Heart left ventricle (tissue), 16 donors: ENCODE data around the gene LENG9. TPM values are rescaled to one million over a fixed set of nuclear protein-coding genes. Genes with fewer than 3 reads are reported as not detected.
A peak's percentile ranks its signal among the peaks of the same experiment; 100 is the strongest.

Experiments
- ATAC-seq, 4 donors: fragments of 200-7000 bp; cut with Tn5 transposase; one replicate each; pipeline ENCODE4 v1.9.1; 2020 to 2022; ENCODE audit warnings: moderate library complexity in 4 of 4, mild to moderate bottlenecking in 3 of 4, moderate number of reproducible peaks in 1 of 4
- DNase-seq, 5 donors: peaks; one replicate each; pipeline ENCODE4 v3.0.0-alpha.2; 2020
- H3K27ac ChIP-seq, 12 donors: fragments of 200-600 bp; sonication (generic) in 4 of 12; one replicate each; pipeline versions ENCODE4 v1.5.0 to v1.8.0; 2016 to 2022; ENCODE audit warnings: mild to moderate bottlenecking in 2 of 12
- H3K27me3 ChIP-seq, 9 donors: fragments of 200-600 bp; sonication (generic) in 2 of 9; one replicate each; pipeline versions ENCODE4 v1.5.1 to v1.8.0; 2016 to 2022; ENCODE audit warnings: mild to moderate bottlenecking in 3 of 9
- H3K36me3 ChIP-seq, 9 donors: fragments of 200-600 bp; sonication (generic) in 2 of 9; one replicate each; pipeline versions ENCODE4 v1.5.0 to v1.8.0; 2018 to 2022; ENCODE audit warnings: mild to moderate bottlenecking in 2 of 9
- H3K4me1 ChIP-seq, 12 donors: fragments of 200-600 bp; sonication (generic) in 4 of 12; one replicate each; pipeline versions ENCODE4 v1.5.0 to v1.8.0; 2016 to 2022; ENCODE audit warnings: mild to moderate bottlenecking in 3 of 12
- H3K4me3 ChIP-seq, 12 donors: fragments of 200-600 bp; sonication (generic) in 4 of 12; one replicate each; pipeline versions ENCODE4 v1.5.0 to v1.8.0; 2017 to 2022; ENCODE audit warnings: mild to moderate bottlenecking in 9 of 12, moderate library complexity in 4 of 12
- H3K9me3 ChIP-seq, 12 donors: fragments of 200-600 bp; sonication (generic) in 4 of 12; one replicate each; pipeline versions ENCODE4 v1.5.0 to v1.8.0; 2016 to 2022; ENCODE audit warnings: mild to moderate bottlenecking in 1 of 12
- POLR2A ChIP-seq, 2 donors: fragments of 450-650 bp; IDR thresholded peaks; one replicate each; pipeline ENCODE4 v1.6.1; 2017; ENCODE audit warnings: antibody characterized with exemption in 2 of 2, mild to moderate bottlenecking in 2 of 2, moderate library complexity in 2 of 2
- WGBS, 4 donors: extraction: QIAGEN DNeasy Blood & Tissue Kit in 2 of 4; methylation state at CpG; one replicate each; pipeline versions ENCODE4 v1.1.5 to v1.1.7; 2013 to 2018; 5-methylcytosine and 5-hydroxymethylcytosine counted together
- intact Hi-C, 10 donors: fragments of 100-400 bp; cut with DNase I; formaldehyde crosslinking; loops; one replicate each; pipeline versions ENCODE4 v1.11.1 to v1.14.2; 2022
- polyA plus RNA-seq, 2 donors: library from polyadenylated mRNA; stranded (reverse); fragments of 200-250 nt; gene quantifications; one replicate each; pipeline ENCODE4 v1.2.3, GENCODE V29; 2013
- total RNA-seq, 9 donors: library from RNA; depleted of rRNA in 2 of 9; stranded (reverse); fragments of >200 nt in 2 of 9; fragmentation: NEBNext Ultra II Directional in 3 of 9; extraction: Animal tissue kit (Norgen Biotek cat#: 25700) in 3 of 9; gene quantifications; one replicate each; pipeline versions ENCODE4 v1.1.0 to v1.2.4, GENCODE V29; 2016 to 2023
- TF ChIP-seq, protein P1 (sequence below), 12 donors: fragments of 200-600 bp; sonication (generic) in 4 of 12; IDR thresholded peaks; one replicate each; pipeline versions ENCODE4 v1.5.0 to v1.8.0; 2018 to 2022; ENCODE audit warnings: antibody characterized with exemption in 12 of 12, mild to moderate bottlenecking in 5 of 12
- donor health status: ischemic (EF 13 %, LVEDD 7.1; RV severe dilation, severe dysfunction).
- donor health status: healthy with polysubstance abuse.
- donor health status: DM: no; HTN: yes; CAD: no.
- donor health status: DM: no; HTN: no; CAD: no.
- donor health status: ischemic (EF 25% LVEDD 6.9; RV normal size, moderate dysfunction).
- donor health status: ischemic (EF 25% LVEDD 5.7; RV mildly dilated, moderate dysfunction).
- donor health status: healthy.
- donor health status: DM: yes; HTN: yes; CAD: no.
- donor health status: ischemic (EF 35%, LVEDD 5.7; RV mildly dilated, moderate dysfunction).
- donor health status: nonischemic (EF 11% LVEDD 7.7; RV severe dilation, severe dysfunction).
- donor health status: DM: yes; HTN: yes; CAD: no.
- donor health status: PGD.
- donor health status: ischemic (EF 29% LVEDD 5.4; RV normal size, mild dysfunction).
- donor health status: nonischemic (EF 23%, LVEDD 6.1; RV moderate dilation, normal function).

The LENG9 gene
- total and polyA plus RNA-seq, 11 donors = 1.4 to 4.1 (median 2.1) TPM

DNA sequence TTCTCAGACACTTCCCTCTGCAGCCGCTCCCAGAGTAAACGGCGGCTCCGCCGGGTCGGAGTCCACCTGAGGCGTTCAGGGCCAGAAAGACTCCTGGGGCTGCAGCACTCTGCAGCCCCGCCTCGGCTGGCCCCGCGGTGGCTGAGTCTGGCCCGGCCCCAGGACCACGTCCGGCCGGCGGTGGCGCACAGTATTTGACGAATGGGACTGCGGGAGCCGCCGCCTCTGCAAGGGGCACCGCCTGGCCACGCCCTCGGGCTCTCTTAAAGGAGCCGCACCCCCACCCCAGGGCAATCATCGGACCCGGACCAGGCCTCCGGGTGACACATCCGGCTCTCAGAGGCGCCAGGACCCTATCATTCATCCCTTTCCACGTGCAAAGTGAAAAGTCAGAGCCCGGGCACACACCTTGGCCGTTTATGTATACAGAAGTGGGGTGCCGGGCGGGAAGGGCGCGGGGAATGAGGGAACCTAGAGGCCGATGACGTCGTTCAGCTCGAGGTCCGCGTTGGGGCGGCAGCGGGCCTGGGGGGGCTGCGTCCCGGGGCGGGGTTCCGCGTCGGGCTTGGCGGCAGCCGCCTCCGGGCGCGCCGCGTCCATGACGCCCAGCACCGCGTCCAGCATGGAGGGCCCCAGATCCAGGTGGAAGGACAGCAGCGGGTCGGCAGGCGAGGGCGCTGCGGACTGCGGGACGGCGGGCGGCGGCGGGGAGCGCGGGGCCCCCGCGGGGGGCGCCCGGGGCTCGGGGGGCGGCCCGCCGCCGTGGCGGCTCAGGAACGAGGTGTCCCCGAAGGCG, 1.2 kb upstream of the LENG9 start:
- Histone ChIP-seq H3K9me3 (no peaks in the 10 kb centered on the region), H3K36me3 (peaks cover 0 to 27% (median 23%) of the 10 kb centered on the region in 9 donors), H3K4me1 (peaks cover 0 to 47% (median 29%) of the 10 kb centered on the region in 12 donors), H3K27ac (peak overlapping the region; percentile 94 to 99 (median 98)), H3K27me3 (peaks cover 0 to 11% (median 0%) of the 10 kb centered on the region in 9 donors), H3K4me3 (peak overlapping the region; percentile 32 to 78 (median 64))
- DNase-seq (peak; percentile 88 to 96 (median 94)), ATAC-seq (peak; percentile 65 to 82 (median 76))
- intact Hi-C loops = loop anchor here in 1 of 10 donors (1.0 to 5.0 kb wide), 2 partner anchors 16 to 593 kb away; partner anchors contain the start of gene LENG8
- 0 to 27% (median 20%) methylated on average over 22 to 87 of the region's 87 CpGs for WGBS, 4 donors
- peak in 1 of 2 donors; percentile 42 for TF ChIP-seq POLR2A (IDR thresholded peaks at IDR 0.05)
- TF ChIP-seq, protein P1, sequence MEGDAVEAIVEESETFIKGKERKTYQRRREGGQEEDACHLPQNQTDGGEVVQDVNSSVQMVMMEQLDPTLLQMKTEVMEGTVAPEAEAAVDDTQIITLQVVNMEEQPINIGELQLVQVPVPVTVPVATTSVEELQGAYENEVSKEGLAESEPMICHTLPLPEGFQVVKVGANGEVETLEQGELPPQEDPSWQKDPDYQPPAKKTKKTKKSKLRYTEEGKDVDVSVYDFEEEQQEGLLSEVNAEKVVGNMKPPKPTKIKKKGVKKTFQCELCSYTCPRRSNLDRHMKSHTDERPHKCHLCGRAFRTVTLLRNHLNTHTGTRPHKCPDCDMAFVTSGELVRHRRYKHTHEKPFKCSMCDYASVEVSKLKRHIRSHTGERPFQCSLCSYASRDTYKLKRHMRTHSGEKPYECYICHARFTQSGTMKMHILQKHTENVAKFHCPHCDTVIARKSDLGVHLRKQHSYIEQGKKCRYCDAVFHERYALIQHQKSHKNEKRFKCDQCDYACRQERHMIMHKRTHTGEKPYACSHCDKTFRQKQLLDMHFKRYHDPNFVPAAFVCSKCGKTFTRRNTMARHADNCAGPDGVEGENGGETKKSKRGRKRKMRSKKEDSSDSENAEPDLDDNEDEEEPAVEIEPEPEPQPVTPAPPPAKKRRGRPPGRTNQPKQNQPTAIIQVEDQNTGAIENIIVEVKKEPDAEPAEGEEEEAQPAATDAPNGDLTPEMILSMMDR (IDR thresholded peaks at IDR 0.05) = peak in 3 of 12 donors; percentile 8 to 24 (median 11)

- peaks cover 0 to 9% (median 0%) of the 10 kb centered on the region in 9 donors for H3K27me3 ChIP-seq
- no peaks in the 10 kb centered on the region for H3K9me3 ChIP-seq
- H3K36me3 ChIP-seq = peaks cover 0 to 34% (median 29%) of the 10 kb centered on the region in 9 donors
- peak overlapping the region; percentile 94 to 99 (median 98) for H3K27ac ChIP-seq
- ATAC-seq = peak; percentile 35 to 52 (median 48)
- 0 to 1% (median 1%) methylated on average over 25 to 26 of the region's 26 CpGs for WGBS, 4 donors
- DNase-seq = peak; percentile 78 to 88 (median 86)
- TF ChIP-seq, protein P1 (IDR thresholded peaks at IDR 0.05) = no peak
- TF ChIP-seq POLR2A (IDR thresholded peaks at IDR 0.05) = no peak
- peak overlapping the region; percentile 32 to 78 (median 64) for H3K4me3 ChIP-seq
- peaks cover 0 to 45% (median 30%) of the 10 kb centered on the region in 12 donors for H3K4me1 ChIP-seq
- intact Hi-C loops = loop anchor here in 1 of 10 donors (1.0 to 5.0 kb wide), 2 partner anchors 15 to 592 kb away; partner anchors contain the start of gene LENG8
Observed at GRCh38 chr19:54464044-54464629, 559 bp upstream of the LENG9 start.

GRCh38 chr19:54462655-54463530, 685 bp downstream of the LENG9 start:
- Histone ChIP-seq H3K36me3 (peaks cover 0 to 46% (median 41%) of the 10 kb centered on the region in 9 donors), H3K27me3 (peaks cover 0 to 6% (median 0%) of the 10 kb centered on the region in 9 donors), H3K27ac (peak overlapping the region; percentile 94 to 99 (median 98)), H3K9me3 (no peaks in the 10 kb centered on the region), H3K4me3 (peak overlapping the region; percentile 40 to 78 (median 64)), H3K4me1 (peaks cover 0 to 49% (median 30%) of the 10 kb centered on the region in 12 donors)
- TF ChIP-seq, protein P1 (IDR thresholded peaks at IDR 0.05) = peak in 5 of 12 donors; percentile 12 to 45 (median 32)
- TF ChIP-seq POLR2A (IDR thresholded peaks at IDR 0.05) = peak in 1 of 2 donors; percentile 22
- DNase-seq = peak; percentile 77 to 87 (median 85)
- WGBS, 4 donors = 4 to 9% (median 6%) methylated on average over 32 to 91 of the region's 91 CpGs
- peak in 3 of 4 donors; percentile 24 to 37 (median 35) for ATAC-seq
- intact Hi-C loops = loop anchor here in 4 of 10 donors (1.0 to 5.0 kb wide), 3 partner anchors 14 to 591 kb away; partner anchors contain the start of gene LENG8 (in 3 of the 4)
